HepG2 (cell line): ENCODE results near the gene PDCD2. TPM values are rescaled to one million over a fixed set of nuclear protein-coding genes. Genes with fewer than 3 reads are reported as not detected.

Source experiments
- ATF7-NPFF ChIP-seq: sonication (generic); formaldehyde crosslinking; IDR thresholded peaks from 2 replicates; pipeline ENCODE4 v1.8.1; 2023; ENCODE audit warnings: mild to moderate bottlenecking, low read depth, missing genetic modification reagents, moderate library complexity
- HHEX ChIP-seq: IDR thresholded peaks from 2 replicates; pipeline ENCODE4 v1.6.1; 2016; ENCODE audit warnings: control low read depth
- PAF1 ChIP-seq: IDR thresholded peaks from 2 replicates; pipeline ENCODE4 v1.6.1; 2016; ENCODE audit warnings: missing genetic modification reagents, missing compliant biosample characterization
- SALL1 ChIP-seq: sonication (generic); formaldehyde crosslinking; IDR thresholded peaks from 2 replicates; pipeline ENCODE4 v1.8.0; 2022; ENCODE audit warnings: mild to moderate bottlenecking, missing genetic modification reagents
- YY1 ChIP-seq: IDR thresholded peaks from 2 replicates; pipeline ENCODE4 v1.6.1; 2011; ENCODE audit warnings: low read length, low read depth, moderate library complexity, mild to moderate bottlenecking; ENCODE audit not compliant: insufficient read depth, insufficient replicate concordance
- ZKSCAN5 ChIP-seq: sonication (generic); formaldehyde crosslinking; IDR thresholded peaks from 2 replicates; pipeline ENCODE4 v1.5.1; 2020; ENCODE audit warnings: mild to moderate bottlenecking, missing genetic modification reagents
- ZNF10 ChIP-seq: sonication (generic); formaldehyde crosslinking; IDR thresholded peaks from 2 replicates; pipeline ENCODE4 v1.4.0; 2020; ENCODE audit warnings: mild to moderate bottlenecking, low read depth, missing genetic modification reagents, borderline replicate concordance
- ZNF589 ChIP-seq: sonication (generic); formaldehyde crosslinking; conservative IDR thresholded peaks from 2 replicates; pipeline ENCODE4 v1.8.0; 2022; ENCODE audit warnings: mild to moderate bottlenecking, moderate library complexity, missing genetic modification reagents
- ZNF598 ChIP-seq: sonication (generic); formaldehyde crosslinking; IDR thresholded peaks from 2 replicates; pipeline ENCODE4 v1.5.1; 2020; ENCODE audit warnings: mild to moderate bottlenecking, missing genetic modification reagents, borderline replicate concordance
- polyA plus RNA-seq, 8 experiments: library from polyadenylated mRNA; depleted of rRNA in 3 of 8; stranded (reverse) in 7 of 8; unstranded in 1 of 8; fragments of >200 nt; fragmentation: Illumina TruSeq in 4 of 8; extraction: Trizol in 4 of 8; gene quantifications; 2 replicates each; pipeline versions ENCODE4 v1.2.1 to v1.2.3, GENCODE V29; 2011 to 2016; ENCODE audit warnings: low read depth in 4 of 8, missing spikeins in 1 of 8, mixed read lengths in 1 of 8; ENCODE audit not compliant: insufficient read depth in 1 of 8
- total RNA-seq, 5 experiments: library from RNA; depleted of rRNA; stranded (reverse); fragments of >200 nt; fragmentation: Illumina TruSeq; extraction: Trizol; gene quantifications; 2 replicates each; pipeline ENCODE4 v1.2.3, GENCODE V29; 2016; ENCODE audit warnings: low read depth in 1 of 5
- TF ChIP-seq, protein P1 (sequence below), 2 experiments: sonication (generic) in 1 of 2; formaldehyde crosslinking in 1 of 2; IDR thresholded peaks; 2 replicates each; pipeline versions ENCODE4 v1.4.0 to v1.6.1; 2016 to 2020; ENCODE audit warnings: borderline replicate concordance in 1 of 2, low read depth in 1 of 2, mild to moderate bottlenecking in 1 of 2, missing genetic modification reagents in 1 of 2
- TF ChIP-seq, protein P2 (sequence below): sonication (generic); formaldehyde crosslinking; IDR thresholded peaks from 2 replicates; pipeline ENCODE4 v1.5.0; 2020; ENCODE audit warnings: missing genetic modification reagents, mild to moderate bottlenecking, borderline replicate concordance
- TF ChIP-seq, protein P3 (sequence below): sonication (generic); formaldehyde crosslinking; IDR thresholded peaks from 2 replicates; pipeline ENCODE4 v1.4.0; 2020; ENCODE audit warnings: missing genetic modification reagents, borderline replicate concordance
- TF ChIP-seq, protein P4 (sequence below): sonication (generic); IDR thresholded peaks from 2 replicates; pipeline ENCODE4 v1.6.1; 2016; ENCODE audit warnings: low read depth, borderline replicate concordance

Gene PDCD2
- total and polyA plus RNA-seq, 2 of the 13 experiments (the other 11 are each of a cell fraction or from before 2014, with no cell fraction given), result 83.6 to 133 TPM

DNA sequence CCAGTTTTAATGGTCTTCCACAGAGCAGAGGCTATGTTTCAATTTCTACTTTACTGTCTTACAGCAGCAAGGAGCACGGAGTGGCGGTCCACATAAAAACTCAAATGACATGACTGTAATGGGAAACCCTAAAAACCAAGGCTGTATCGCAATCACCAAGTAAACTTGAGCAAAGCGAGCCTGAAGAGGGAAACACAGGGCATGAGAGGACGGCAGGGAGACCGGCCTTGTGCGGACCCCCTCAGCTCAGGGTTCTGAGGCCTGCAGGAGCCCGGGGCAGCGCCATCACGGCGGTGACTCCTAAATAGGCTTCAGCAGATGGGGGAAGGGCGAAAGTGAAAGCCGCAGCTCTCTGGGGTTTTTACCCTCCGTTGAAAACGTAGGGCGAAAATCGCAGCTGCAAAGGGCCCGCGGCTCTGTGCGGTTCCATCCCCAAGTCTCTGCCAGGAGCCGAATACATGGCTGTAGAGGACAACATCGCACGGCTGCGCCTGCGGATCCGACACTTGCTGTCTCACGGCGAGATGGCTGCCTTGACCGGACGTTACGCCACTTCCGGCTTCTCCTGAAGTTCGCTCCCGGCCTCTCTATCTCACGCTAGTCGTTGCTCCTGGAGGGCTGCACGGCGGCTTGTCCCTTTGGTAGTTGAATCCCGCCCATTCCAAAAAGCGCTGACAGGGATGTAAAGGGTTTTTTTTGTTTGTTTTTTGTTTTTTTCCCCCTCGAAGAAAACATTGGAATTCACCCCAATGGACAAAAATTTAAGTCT is 31.5 kb downstream of the PDCD2 start, which contains the start of gene PSMB1 (continued):
- TF ChIP-seq ATF7-NPFF (CRISPR knock-in tag) (0 out of 2 replicates have a peak, but pooled peaks have one; percentile 54), ZKSCAN5 (CRISPR knock-in tag) (no peak), ZNF10 (CRISPR knock-in tag) (no peak), ZNF598 (peak; percentile 80; the same call in 1 of the 2 replicates), HHEX (no peak), ZNF589 (CRISPR knock-in tag) (0 out of 2 replicates have a peak, but pooled peaks have one; percentile 49), YY1 (peak; percentile 95), PAF1 (CRISPR knock-in tag) (no peak), SALL1 (CRISPR knock-in tag) (peak; percentile 94)
- TF ChIP-seq, protein P1, sequence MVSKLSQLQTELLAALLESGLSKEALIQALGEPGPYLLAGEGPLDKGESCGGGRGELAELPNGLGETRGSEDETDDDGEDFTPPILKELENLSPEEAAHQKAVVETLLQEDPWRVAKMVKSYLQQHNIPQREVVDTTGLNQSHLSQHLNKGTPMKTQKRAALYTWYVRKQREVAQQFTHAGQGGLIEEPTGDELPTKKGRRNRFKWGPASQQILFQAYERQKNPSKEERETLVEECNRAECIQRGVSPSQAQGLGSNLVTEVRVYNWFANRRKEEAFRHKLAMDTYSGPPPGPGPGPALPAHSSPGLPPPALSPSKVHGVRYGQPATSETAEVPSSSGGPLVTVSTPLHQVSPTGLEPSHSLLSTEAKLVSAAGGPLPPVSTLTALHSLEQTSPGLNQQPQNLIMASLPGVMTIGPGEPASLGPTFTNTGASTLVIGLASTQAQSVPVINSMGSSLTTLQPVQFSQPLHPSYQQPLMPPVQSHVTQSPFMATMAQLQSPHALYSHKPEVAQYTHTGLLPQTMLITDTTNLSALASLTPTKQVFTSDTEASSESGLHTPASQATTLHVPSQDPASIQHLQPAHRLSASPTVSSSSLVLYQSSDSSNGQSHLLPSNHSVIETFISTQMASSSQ (IDR thresholded peaks at IDR 0.05; ENCODE audit: low read depth), result no peak
- TF ChIP-seq, protein P1 (CRISPR knock-in tag; IDR thresholded peaks at IDR 0.05; ENCODE audit: borderline replicate concordance), result no peak
- TF ChIP-seq, protein P2, sequence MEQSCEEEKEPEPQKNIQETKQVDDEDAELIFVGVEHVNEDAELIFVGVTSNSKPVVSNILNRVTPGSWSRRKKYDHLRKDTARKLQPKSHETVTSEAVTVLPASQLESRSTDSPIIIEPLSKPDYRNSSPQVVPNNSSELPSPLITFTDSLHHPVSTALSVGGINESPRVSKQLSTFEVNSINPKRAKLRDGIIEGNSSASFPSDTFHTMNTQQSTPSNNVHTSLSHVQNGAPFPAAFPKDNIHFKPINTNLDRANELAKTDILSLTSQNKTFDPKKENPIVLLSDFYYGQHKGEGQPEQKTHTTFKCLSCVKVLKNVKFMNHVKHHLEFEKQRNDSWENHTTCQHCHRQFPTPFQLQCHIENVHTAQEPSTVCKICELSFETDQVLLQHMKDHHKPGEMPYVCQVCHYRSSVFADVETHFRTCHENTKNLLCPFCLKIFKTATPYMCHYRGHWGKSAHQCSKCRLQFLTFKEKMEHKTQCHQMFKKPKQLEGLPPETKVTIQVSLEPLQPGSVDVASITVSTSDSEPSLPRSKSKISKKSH (CRISPR knock-in tag), result peak; percentile 91
- TF ChIP-seq, protein P3, sequence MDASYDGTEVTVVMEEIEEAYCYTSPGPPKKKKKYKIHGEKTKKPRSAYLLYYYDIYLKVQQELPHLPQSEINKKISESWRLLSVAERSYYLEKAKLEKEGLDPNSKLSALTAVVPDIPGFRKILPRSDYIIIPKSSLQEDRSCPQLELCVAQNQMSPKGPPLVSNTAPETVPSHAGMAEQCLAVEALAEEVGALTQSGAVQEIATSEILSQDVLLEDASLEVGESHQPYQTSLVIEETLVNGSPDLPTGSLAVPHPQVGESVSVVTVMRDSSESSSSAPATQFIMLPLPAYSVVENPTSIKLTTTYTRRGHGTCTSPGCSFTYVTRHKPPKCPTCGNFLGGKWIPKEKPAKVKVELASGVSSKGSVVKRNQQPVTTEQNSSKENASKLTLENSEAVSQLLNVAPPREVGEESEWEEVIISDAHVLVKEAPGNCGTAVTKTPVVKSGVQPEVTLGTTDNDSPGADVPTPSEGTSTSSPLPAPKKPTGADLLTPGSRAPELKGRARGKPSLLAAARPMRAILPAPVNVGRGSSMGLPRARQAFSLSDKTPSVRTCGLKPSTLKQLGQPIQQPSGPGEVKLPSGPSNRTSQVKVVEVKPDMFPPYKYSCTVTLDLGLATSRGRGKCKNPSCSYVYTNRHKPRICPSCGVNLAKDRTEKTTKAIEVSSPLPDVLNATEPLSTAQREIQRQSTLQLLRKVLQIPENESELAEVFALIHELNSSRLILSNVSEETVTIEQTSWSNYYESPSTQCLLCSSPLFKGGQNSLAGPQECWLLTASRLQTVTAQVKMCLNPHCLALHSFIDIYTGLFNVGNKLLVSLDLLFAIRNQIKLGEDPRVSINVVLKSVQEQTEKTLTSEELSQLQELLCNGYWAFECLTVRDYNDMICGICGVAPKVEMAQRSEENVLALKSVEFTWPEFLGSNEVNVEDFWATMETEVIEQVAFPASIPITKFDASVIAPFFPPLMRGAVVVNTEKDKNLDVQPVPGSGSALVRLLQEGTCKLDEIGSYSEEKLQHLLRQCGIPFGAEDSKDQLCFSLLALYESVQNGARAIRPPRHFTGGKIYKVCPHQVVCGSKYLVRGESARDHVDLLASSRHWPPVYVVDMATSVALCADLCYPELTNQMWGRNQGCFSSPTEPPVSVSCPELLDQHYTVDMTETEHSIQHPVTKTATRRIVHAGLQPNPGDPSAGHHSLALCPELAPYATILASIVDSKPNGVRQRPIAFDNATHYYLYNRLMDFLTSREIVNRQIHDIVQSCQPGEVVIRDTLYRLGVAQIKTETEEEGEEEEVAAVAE (CRISPR knock-in tag), result no peak
- TF ChIP-seq, protein P4, sequence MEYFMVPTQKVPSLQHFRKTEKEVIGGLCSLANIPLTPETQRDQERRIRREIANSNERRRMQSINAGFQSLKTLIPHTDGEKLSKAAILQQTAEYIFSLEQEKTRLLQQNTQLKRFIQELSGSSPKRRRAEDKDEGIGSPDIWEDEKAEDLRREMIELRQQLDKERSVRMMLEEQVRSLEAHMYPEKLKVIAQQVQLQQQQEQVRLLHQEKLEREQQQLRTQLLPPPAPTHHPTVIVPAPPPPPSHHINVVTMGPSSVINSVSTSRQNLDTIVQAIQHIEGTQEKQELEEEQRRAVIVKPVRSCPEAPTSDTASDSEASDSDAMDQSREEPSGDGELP, result peak; percentile 43; the same call in 1 of the 2 replicates
